ENCODE measurements around the gene TLX1. TPM values are rescaled to one million over a fixed set of nuclear protein-coding genes. Genes with fewer than 3 reads are reported as not detected.

The TLX1 gene
- polyA plus RNA-seq (ENCODE audit: insufficient read length), result not detected

- DNase-seq, result no peak
Measured at GRCh38 chr10:101130984-101131961, at the start of gene TLX1. Gene TLX1 (plus strand): TSS chr10:101131300. CDS start chr10:101131542, 242 bp downstream.

DNA sequence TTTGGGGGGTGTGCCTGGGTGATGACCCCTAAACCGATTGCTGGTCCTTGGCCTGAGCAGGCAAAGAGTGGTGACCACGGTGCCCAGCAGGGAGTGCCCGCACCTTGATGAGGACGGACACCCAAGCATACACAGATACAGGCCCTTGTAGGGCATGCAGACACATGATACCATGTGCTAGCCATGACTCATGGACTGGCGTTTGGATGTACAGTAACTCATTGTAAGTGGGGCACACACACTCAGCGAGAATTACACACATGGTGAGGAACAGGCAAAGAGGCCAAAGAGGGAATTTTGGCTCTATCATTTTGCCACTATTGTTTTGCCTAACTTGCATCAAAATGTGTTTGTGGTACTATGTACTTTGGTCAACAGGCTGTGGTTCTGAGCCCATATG, 45.3 kb upstream of the TLX1 start:
- DNase-seq, result no peak

DNA sequence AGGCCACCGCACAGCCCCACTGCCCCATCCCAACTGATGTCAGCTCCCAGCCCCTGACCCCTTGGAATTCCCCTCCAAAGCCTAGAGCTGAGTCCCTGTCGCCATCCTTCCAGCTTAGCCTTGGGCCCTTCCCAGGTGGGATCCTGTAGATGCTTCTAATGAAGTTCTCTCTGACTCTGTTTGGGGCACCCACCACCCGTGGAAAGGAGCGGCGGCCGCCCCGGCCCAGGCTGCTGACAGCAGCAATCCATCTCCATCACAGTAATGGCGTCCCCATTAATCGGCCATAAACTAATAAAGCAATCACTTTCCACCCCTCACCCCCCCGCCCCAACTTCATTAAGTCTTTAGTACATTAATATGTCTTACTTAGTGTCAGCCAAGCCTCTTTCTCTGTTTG, 43.7 kb upstream of the TLX1 start:
- DNase-seq, result no peak

- DNase-seq, result no peak
Measured at GRCh38 chr10:101087965-101088364, 43.1 kb upstream of the TLX1 start.

DNA sequence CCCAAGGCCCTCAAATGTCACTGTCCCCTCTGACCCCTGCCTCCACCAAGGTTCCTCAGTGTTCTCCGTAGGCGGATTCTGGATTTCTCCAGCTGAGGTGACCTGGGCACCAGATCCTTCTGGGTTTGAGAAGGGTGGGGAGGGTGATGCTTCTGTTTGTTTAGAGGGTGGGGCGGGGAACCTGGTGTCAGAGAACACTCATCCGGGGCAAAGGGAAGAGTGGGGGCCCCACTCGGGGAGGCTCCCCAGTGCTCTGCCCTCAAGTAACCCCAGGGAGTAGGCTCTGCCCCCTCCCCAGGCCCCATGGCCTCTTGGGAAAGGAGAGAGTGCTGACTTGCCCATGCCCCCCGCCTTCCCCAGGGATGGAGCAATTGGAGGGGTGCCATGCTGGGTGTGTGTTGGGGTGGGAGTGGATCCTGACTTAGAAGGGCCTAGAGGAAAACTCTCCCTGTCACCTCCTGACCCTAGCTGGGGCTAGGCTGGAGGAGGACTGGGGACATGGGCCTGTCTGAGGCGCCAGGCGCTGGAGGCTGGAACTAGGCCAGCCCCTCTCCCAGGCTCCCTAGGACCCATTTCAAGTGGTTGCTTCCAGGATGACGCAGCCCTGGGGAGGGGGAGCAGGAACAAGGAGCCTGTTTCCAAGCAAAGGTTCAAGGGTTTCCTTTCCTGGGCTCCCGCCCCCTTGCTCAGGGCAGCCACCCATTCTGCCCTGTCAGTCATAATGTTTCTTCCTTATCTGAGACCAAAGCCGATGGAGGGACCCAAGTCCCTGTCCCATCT, 41.4 kb upstream of the TLX1 start:
- no peak for DNase-seq

GRCh38 chr10:101090597-101090996, 40.5 kb upstream of the TLX1 start:
- DNase-seq, result no peak

- no peak for DNase-seq
Measured at GRCh38 chr10:101091546-101092290, 39.4 kb upstream of the TLX1 start.

- no peak for DNase-seq
Measured at GRCh38 chr10:101092881-101093354, 38.2 kb upstream of the TLX1 start.

DNA sequence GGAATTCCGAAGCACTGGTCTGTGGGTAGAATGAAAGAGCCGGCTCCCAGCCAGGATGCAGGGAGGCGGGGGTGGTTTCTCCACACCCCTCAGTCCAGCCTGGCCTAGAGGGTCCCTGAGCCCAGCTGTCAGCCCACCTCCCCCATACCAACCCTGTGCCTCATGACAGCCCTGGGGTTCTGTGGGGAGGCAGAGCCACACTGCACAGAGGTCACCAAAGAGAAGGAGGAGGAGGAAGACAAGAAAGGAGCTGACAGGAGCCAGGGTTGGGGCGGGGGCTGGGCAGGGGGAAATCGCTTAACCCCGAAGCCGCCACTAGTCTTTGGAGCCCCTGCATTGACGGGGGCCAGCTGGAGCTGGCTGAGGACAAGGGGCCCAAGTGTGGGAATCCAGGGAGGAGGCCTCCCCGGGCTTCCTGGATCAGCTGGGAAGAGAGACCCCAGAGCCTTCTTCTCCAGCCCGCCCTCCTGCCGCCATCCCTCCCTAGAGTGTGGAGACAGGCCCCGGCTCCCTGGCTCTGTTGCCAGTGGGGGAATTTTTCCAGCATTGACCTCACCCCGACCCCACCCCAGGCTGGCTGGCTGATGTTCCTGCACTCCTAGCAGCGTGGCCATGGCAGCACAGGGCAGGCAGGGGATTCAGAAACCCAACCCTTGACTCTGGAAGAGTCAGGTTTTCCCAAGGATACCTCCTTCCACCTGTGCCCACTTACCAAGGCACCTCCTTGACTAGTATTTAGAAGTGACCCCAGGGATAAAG, 36.8 kb upstream of the TLX1 start:
- no peak for DNase-seq

DNA sequence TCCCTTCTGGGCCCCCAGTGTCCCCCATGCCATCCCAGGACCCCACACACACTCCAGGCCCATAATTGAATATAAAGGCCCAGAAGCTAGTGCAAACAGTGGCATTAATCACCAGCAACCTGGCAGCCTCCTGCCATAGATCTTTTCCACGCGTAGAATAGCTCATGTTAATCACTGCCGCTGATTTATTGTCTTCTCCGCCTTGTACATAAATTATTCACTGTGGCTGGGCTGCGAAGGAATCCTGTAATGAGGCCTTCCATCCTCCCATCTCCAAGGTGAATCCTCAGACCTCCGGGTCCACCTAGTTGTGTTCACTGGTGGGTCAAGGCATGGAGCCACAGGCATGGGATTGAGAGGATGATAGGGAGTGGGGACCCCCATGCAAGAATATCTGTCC, 36.1 kb upstream of the TLX1 start:
- no peak for DNase-seq

DNA sequence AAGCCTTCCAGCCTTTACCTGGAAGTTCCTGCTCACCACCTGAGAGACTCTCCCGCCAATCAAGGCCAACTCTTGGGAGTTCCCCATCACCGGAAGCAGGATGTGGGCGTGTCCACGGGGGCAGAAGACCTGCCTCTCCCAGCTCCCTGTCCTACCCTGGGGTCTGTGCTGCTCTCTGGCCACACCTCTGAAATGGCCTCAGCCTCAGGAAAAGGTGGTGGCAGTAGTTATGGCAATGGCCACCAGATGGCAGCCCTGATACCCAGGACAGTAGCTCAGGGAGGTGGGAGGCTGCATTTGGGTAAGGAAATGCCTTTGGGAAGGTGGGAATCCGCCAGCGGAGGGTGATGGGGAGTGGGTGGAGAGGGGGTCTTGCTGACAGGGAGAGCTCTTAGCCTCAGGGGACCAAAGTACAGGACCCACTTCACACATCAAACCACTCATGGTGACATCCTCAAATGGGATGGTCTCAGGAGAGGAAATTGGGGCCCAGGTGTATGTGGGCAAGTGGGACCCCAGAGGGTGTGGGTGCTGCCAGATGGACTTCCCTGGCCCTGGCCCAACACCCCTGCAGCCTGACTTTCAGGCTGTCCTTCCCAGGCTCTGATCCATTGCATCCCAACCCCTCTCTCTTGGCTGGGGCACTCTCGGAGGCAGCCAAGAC, 35.4 kb upstream of the TLX1 start:
- peak; percentile 20 for DNase-seq

GRCh38 chr10:101096378-101096777, 34.7 kb upstream of the TLX1 start:
- no peak for DNase-seq

GRCh38 chr10:101097881-101098280, 33.2 kb upstream of the TLX1 start:
- no peak for DNase-seq

- DNase-seq, result no peak
Measured at GRCh38 chr10:101099901-101100300, 31.2 kb upstream of the TLX1 start.

- no peak for DNase-seq
Measured at GRCh38 chr10:101101372-101101881, 29.7 kb upstream of the TLX1 start.

DNA sequence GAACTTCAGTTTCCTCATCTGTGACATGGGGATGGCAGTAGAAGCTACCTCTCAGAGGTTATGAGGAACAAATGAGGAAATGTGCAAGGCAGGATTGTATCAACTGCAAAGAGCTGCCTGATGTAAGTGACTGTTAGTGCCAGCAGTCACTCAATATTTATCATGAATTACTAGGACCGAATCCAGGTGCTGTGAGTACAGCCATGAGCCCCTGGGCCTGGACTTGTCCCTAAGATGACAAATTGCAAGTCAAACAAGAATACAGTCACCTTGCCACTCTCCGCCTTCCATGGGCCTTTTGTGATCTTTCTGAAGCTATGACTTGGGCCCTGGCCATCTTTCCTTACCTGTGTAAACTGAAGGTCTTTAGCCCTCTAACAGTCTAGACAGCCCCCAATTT, 27.7 kb upstream of the TLX1 start:
- no peak for DNase-seq

DNA sequence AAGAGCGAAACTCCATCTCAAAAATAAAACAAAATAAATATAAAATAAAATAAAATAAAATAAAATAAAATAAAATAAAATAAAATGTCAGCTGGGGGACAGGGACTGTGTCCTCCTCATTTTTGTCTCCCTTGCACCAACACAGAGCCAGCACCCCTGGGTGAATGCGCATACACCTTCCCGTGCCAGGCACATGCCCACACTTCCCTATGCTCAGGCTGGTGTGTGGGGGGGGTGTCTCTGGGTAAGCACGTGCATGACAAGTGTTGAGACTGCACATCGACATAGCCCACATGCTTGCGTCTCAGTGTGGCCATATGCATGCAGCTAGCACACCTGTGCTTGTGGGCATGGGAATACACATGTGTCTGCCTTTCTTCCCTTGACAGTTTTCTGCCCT, 24.7 kb upstream of the TLX1 start:
- no peak for DNase-seq

GRCh38 chr10:101107771-101108170, 23.3 kb upstream of the TLX1 start:
- DNase-seq, result no peak

GRCh38 chr10:101110856-101111523, 20.1 kb upstream of the TLX1 start:
- no peak for DNase-seq

DNA sequence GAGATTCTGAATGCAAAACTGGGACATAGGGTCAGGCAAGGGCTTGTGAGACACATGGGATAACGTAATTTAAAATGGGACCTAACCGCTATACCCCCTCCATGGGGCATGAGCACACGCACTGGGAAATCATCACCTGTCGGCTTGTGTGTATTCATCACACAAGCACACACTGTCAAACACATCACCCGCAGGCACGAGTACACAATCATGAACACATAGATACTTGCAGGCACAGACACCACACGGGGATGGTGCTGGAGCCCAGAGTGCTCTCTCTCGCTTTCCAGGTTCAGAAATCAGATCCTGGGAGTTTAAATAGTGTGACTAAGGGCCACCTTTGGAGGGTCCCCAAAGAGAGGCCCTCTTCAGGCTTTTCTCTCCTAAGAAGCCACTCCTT, 19.6 kb upstream of the TLX1 start:
- DNase-seq, result no peak
